GM12878 (cell line): ENCODE results near the gene SIRT7.

Source experiments
- CTCF ChIP-seq, 3 experiments: IDR thresholded peaks in 2 of 3; conservative IDR thresholded peaks in 1 of 3; 2 replicates each; pipeline ENCODE4 v1.5.1; 2011; ENCODE audit warnings: low read depth in 3 of 3, low read length in 3 of 3, mild to moderate bottlenecking in 3 of 3, control low read depth in 2 of 3, moderate library complexity in 2 of 3, inconsistent platforms in 1 of 3, mixed read lengths in 1 of 3; ENCODE audit not compliant: control insufficient read depth in 2 of 3, insufficient read depth in 1 of 3; ENCODE audit errors: extremely low read depth in 1 of 3
- MYC ChIP-seq: IDR thresholded peaks from 2 replicates; pipeline ENCODE4 v1.6.1; 2011; ENCODE audit warnings: mild to moderate bottlenecking, low read length, moderate library complexity, inconsistent platforms; ENCODE audit not compliant: insufficient read depth, insufficient replicate concordance, insufficient read length, severe bottlenecking
- POLR2A ChIP-seq: IDR thresholded peaks from 2 replicates; pipeline ENCODE4 v1.6.1; 2011; ENCODE audit warnings: low read depth, mild to moderate bottlenecking, low read length
- SIN3A ChIP-seq: IDR thresholded peaks from 2 replicates; pipeline ENCODE4 v1.6.1; 2012; ENCODE audit warnings: low read depth, low read length, improper control_type of control experiment

- TF ChIP-seq MYC (no peak), CTCF (IDR thresholded peaks at IDR 0.05 in 2 of 3, conservative IDR thresholded peaks at IDR 0.05 in 1 of 3; ENCODE audit: control insufficient read depth in 2 of 3, extremely low read depth in 1 of 3, insufficient read depth in 1 of 3, low read depth in 3 of 3, low read length in 3 of 3) (no peak), POLR2A (no peak), SIN3A (no peak)
Measured at GRCh38 chr17:81908793-81909192, 9.2 kb downstream of the SIRT7 start.
